ENCODE data around the gene ASAP2.

The ASAP2 gene

GRCh38 chr2:9400268-9401058 lies 193.9 kb downstream of the ASAP2 start:
- no peak for DNase-seq (ENCODE audit: low read depth in 2 of 2)

GRCh38 chr2:9401059-9401547 lies 194.5 kb downstream of the ASAP2 start:
- DNase-seq (ENCODE audit: low read depth in 2 of 2): no peak

GRCh38 chr2:9401646-9402371 lies 195.2 kb downstream of the ASAP2 start:
- DNase-seq (ENCODE audit: low read depth in 2 of 2): no peak

GRCh38 chr2:9403924-9404323 lies 197.3 kb downstream of the ASAP2 start:
- DNase-seq (ENCODE audit: low read depth in 2 of 2): no peak

- no peak for DNase-seq (ENCODE audit: low read depth in 2 of 2)
Measured at GRCh38 chr2:9404451-9404850, 197.8 kb downstream of the ASAP2 start.

GRCh38 chr2:9405636-9406035 lies 199.0 kb downstream of the ASAP2 start:
- no peak for DNase-seq (ENCODE audit: low read depth in 2 of 2)

- DNase-seq (ENCODE audit: low read depth in 2 of 2): no peak
Measured at GRCh38 chr2:9406529-9407362, 200.1 kb downstream of the ASAP2 start.

- DNase-seq (ENCODE audit: low read depth in 2 of 2): no peak
Measured at GRCh38 chr2:9407363-9407811, 200.8 kb downstream of the ASAP2 start.

GRCh38 chr2:9408641-9409151 lies 202.1 kb downstream of the ASAP2 start:
- DNase-seq (ENCODE audit: low read depth in 2 of 2): no peak

GRCh38 chr2:9410108-9410507 lies 203.5 kb downstream of the ASAP2 start:
- no peak for DNase-seq (ENCODE audit: low read depth in 2 of 2)

GRCh38 chr2:9412781-9413180 lies 206.2 kb downstream of the ASAP2 start:
- no peak for DNase-seq (ENCODE audit: low read depth in 2 of 2)

- DNase-seq (ENCODE audit: low read depth in 2 of 2): no peak
Measured at GRCh38 chr2:9415516-9416169, 209.0 kb downstream of the ASAP2 start.

GRCh38 chr2:9416267-9416961 lies 209.8 kb downstream of the ASAP2 start:
- no peak for DNase-seq (ENCODE audit: low read depth in 2 of 2)

- no peak for DNase-seq (ENCODE audit: low read depth in 2 of 2)
Measured at GRCh38 chr2:9416962-9417316, 210.3 kb downstream of the ASAP2 start.

GRCh38 chr2:9417725-9418124 lies 211.1 kb downstream of the ASAP2 start:
- DNase-seq (ENCODE audit: low read depth in 2 of 2): no peak

- DNase-seq (ENCODE audit: low read depth in 2 of 2): no peak
Measured at GRCh38 chr2:9418746-9419145, 212.1 kb downstream of the ASAP2 start.

- no peak for DNase-seq (ENCODE audit: low read depth in 2 of 2)
Measured at GRCh38 chr2:9419541-9419940, 212.9 kb downstream of the ASAP2 start.

GRCh38 chr2:9420495-9420894 lies 213.9 kb downstream of the ASAP2 start:
- DNase-seq (ENCODE audit: low read depth in 2 of 2): no peak

GRCh38 chr2:9422321-9423099 lies 215.9 kb downstream of the ASAP2 start:
- peak; percentile 29 for DNase-seq (ENCODE audit: low read depth in 2 of 2)
